GM12892 (cell line): ENCODE results near the gene SCPEP1.

Source experiments
- POLR2A ChIP-seq: IDR thresholded peaks from 2 replicates; pipeline ENCODE4 v1.6.1; 2011; ENCODE audit warnings: low read depth, low read length, control low read depth
- POLR2AphosphoS5 ChIP-seq: IDR thresholded peaks from 2 replicates; pipeline ENCODE4 v1.6.1; 2011; ENCODE audit warnings: low read depth, low read length, control low read depth
- TAF1 ChIP-seq: IDR thresholded peaks from 2 replicates; pipeline ENCODE4 v1.6.1; 2011; ENCODE audit warnings: low read depth, mild to moderate bottlenecking, control low read depth, low read length, borderline replicate concordance

- TF ChIP-seq TAF1 (no peak), POLR2A (no peak), POLR2AphosphoS5 (no peak)
Observed at GRCh38 chr17:56936697-56937322, 41.1 kb upstream of the SCPEP1 start.
